GM18873 (cell line): ENCODE results near the gene ARHGAP25.

ENCODE experiments used
- ATAC-seq: cut with Tn5 transposase; IDR thresholded peaks from one replicate; pipeline ENCODE4 v1.9.1; 2021; ENCODE audit warnings: mild to moderate bottlenecking, moderate library complexity, moderate number of reproducible peaks; ENCODE audit not compliant: unreplicated experiment, low FRiP score

The ARHGAP25 gene

GRCh38 chr2:68854476-68854875 is 119.9 kb downstream of the ARHGAP25 start:
- ATAC-seq: no peak

DNA sequence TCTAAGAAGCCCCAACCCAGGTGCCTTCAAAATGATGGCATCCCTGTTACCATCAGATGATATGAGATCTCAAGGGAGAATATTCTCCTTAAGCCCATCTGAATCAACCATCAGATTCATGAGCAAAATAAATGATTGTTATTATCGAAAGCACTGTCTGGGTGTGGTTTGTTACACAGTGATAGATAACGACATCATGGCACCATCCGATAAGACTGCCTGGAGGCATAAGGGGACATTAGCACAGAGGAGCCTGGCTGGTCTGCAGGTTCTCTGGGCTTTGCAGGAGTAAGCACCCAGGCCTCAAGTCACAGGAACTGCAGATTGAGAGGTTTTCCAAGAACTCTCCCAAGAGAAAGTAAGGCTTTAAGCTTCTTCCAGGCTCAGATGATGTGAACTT is 120.9 kb downstream of the ARHGAP25 start:
- no peak for ATAC-seq

DNA sequence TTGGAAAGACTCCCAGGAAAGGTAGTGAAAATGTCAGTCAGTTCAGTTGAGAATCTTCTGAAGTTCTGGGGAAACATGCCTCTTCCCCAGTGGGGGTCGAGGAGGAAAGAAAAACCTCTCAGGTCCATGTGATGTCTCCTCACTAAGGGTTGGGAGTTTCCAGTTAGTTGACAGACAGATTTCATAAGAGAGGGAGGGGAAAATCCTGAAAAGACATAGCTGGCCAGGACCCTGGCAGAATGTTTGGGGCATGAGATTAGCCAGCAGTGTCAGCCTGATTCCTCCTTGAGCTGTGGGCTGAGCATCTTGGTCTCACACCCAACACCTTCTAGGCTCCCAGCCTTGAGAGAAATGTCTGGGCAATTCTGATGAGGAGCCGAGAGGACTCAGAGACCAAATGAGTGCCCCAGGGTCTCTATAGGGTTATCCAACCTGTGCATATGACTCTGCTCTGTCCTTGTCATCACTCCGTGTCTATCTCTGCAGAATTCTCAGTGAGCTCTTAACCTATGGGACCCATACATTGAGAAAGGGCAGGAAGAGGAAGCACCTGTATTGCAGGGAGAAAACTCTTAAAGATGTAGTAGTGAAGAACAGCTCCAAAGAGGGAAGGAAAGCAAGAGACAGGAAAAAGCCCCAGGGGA is 122.7 kb downstream of the ARHGAP25 start:
- no peak for ATAC-seq

GRCh38 chr2:68857855-68858456 is 123.3 kb downstream of the ARHGAP25 start:
- ATAC-seq: no peak

- no peak for ATAC-seq
Observed at GRCh38 chr2:68860111-68860510, 125.5 kb downstream of the ARHGAP25 start.

DNA sequence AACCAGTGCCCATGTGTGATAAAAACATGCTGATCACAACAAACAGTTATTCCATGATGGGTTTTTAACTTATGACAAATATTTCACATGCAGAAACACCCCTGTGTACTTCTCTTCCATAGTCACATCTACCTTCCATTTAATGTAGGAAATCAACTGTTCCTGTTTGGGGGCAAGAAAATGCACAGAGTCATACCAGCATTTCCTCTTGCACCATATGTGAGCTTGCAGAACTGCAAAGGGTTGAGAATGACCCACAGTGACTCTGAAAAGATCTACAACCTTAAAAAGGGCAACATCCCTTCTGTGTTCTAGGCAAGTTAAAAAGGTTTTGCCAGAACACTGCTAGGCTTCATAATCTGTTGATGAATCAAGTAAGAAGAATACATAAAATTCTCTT is 126.7 kb downstream of the ARHGAP25 start:
- no peak for ATAC-seq

- ATAC-seq: no peak
Observed at GRCh38 chr2:68862889-68863288, 128.3 kb downstream of the ARHGAP25 start.

DNA sequence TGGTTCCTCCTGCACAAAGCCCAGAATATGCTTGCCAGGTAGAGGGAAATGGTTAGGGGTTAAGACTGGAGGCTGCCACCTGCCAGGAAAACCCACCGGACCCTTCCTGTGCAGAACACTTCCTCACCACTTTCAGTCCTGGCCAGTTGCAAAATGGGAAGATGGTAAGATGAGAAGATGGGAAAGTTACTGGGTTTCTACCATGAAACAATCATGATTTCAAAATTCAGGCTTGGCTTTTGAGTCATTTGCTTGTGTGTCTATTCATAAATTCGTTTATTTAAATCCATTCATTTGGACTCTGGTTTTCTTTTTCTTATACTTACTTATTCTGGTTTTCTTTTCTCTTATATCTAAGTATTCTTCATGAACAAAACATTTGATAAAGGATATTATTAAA is 129.4 kb downstream of the ARHGAP25 start:
- no peak for ATAC-seq

- no peak for ATAC-seq
Observed at GRCh38 chr2:68865108-68865507, 130.5 kb downstream of the ARHGAP25 start.

- ATAC-seq: no peak
Observed at GRCh38 chr2:68870215-68870614, 135.6 kb downstream of the ARHGAP25 start.

GRCh38 chr2:68871159-68871764 is 136.7 kb downstream of the ARHGAP25 start, which contains the start of gene BMP10:
BMP10 (minus strand) TSS chr2:68871397; CDS start chr2:68871358, 39 bp downstream.
- no peak for ATAC-seq
